ENCODE measurements around the gene STRIP1. TPM values are rescaled to one million over a fixed set of nuclear protein-coding genes. Genes with fewer than 3 reads are reported as not detected.

The STRIP1 gene
- total RNA-seq, 2 experiments from 2014 or later, result 42.2 to 45.5 TPM

DNA sequence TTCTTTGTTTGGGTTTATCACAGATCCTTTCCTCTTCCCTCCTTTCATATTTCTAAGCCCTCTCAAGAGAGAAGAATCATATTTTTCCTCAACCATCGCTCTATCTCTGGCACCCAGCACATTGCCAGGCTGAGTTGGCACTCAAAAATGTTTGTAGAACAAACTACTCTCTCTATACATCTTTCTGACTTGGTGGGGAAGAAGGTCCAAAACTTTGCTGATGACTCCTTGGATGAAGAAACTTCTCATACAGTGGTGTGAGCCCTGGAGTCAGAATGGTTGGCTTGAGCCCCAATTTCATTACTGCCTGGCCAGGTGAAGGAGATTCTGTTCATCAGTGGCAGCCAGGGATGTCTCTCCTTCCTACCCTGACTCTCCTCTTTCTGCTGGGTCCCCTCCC lies 24.2 kb downstream of the STRIP1 start:
- no peak overlapping the region for H3K4me2 ChIP-seq (ENCODE audit: low read length)
- no peak overlapping the region for H3K4me3 ChIP-seq (ENCODE audit: low read depth, low read length, poor library complexity, severe bottlenecking)
- H3K36me3 ChIP-seq (ENCODE audit: insufficient read depth, low read length), result peaks cover 45% of the 10 kb centered on the region
- BruUV-seq (replicated peaks), result no TSS peak
- no peaks in the 10 kb centered on the region for H3K9me2 ChIP-seq (ENCODE audit: insufficient read depth, low read length)
- no peaks in the 10 kb centered on the region for H3K4me1 ChIP-seq (ENCODE audit: insufficient read depth, low read length, poor library complexity, severe bottlenecking)
- no peak for DNase-seq (ENCODE audit: low spot score)
- H2AFZ ChIP-seq (ENCODE audit: low read length), result no peak overlapping the region
- intact Hi-C loops (cut with micrococcal nuclease; ENCODE audit: unreplicated experiment), result no loop called here
- H4K20me1 ChIP-seq (ENCODE audit: insufficient read depth, low read length), result no peaks in the 10 kb centered on the region
- CTCF ChIA-PET (ENCODE audit: unreplicated experiment), result interaction anchor here (0.9 kb wide), 1 partner anchor 23 kb away, joined by 3 read pairs; no protein-coding TSS in a partner anchor
- no peaks in the 10 kb centered on the region for H3K9me3 ChIP-seq (ENCODE audit: low read length)
- TF ChIP-seq EZH2phosphoT487 (IDR thresholded peaks at IDR 0.05; ENCODE audit: borderline replicate concordance, low read depth, low read length) (no peak), CTCF (conservative IDR thresholded peaks at IDR 0.05; ENCODE audit: low read length) (no peak)
- H3K27ac ChIP-seq (ENCODE audit: low read depth, low read length, poor library complexity, severe bottlenecking), result no peak overlapping the region
- no peaks in the 10 kb centered on the region for H3K79me2 ChIP-seq (ENCODE audit: insufficient read depth, low read depth, low read length)
- POLR2A ChIA-PET, result interaction anchor here (0.6 kb wide), 1 partner anchor 47 kb away, joined by 3 read pairs; no protein-coding TSS in a partner anchor

- H3K27ac ChIP-seq (ENCODE audit: low read depth, low read length, poor library complexity, severe bottlenecking), result no peak overlapping the region
- TF ChIP-seq EZH2phosphoT487 (IDR thresholded peaks at IDR 0.05; ENCODE audit: borderline replicate concordance, low read depth, low read length), result no peak
- TF ChIP-seq CTCF (conservative IDR thresholded peaks at IDR 0.05; ENCODE audit: low read length), result no peak
- DNase-seq (ENCODE audit: low spot score), result no peak
- H2AFZ ChIP-seq (ENCODE audit: low read length), result no peak overlapping the region
- no TSS peak for BruUV-seq (replicated peaks)
- no peaks in the 10 kb centered on the region for H3K9me3 ChIP-seq (ENCODE audit: low read length)
- no peak overlapping the region for H3K4me3 ChIP-seq (ENCODE audit: low read depth, low read length, poor library complexity, severe bottlenecking)
- H3K4me2 ChIP-seq (ENCODE audit: low read length), result no peak overlapping the region
- POLR2A ChIA-PET, result interaction anchor here (0.5 to 0.6 kb wide), 2 partner anchors 14 to 47 kb away, joined by 3 read pairs; no protein-coding TSS in a partner anchor
- intact Hi-C loops (cut with micrococcal nuclease; ENCODE audit: unreplicated experiment), result no loop called here
- no peaks in the 10 kb centered on the region for H3K79me2 ChIP-seq (ENCODE audit: insufficient read depth, low read depth, low read length)
- H3K36me3 ChIP-seq (ENCODE audit: insufficient read depth, low read length), result peaks cover 38% of the 10 kb centered on the region
- no peaks in the 10 kb centered on the region for H3K9me2 ChIP-seq (ENCODE audit: insufficient read depth, low read length)
- H3K4me1 ChIP-seq (ENCODE audit: insufficient read depth, low read length, poor library complexity, severe bottlenecking), result no peaks in the 10 kb centered on the region
- CTCF ChIA-PET (ENCODE audit: unreplicated experiment), result interaction anchor here (0.9 to 1.3 kb wide), 2 partner anchors 22 to 29 kb away, joined by 3 to 6 read pairs; no protein-coding TSS in a partner anchor
- H4K20me1 ChIP-seq (ENCODE audit: insufficient read depth, low read length), result no peaks in the 10 kb centered on the region
Measured at GRCh38 chr1:110059133-110059863, 24.9 kb downstream of the STRIP1 start.
